Lower leg skin (tissue), 4 donors: Measurements from ENCODE around the gene PDGFC. TPM values are rescaled to one million over a fixed set of nuclear protein-coding genes. Genes with fewer than 3 reads are reported as not detected.

ENCODE experiments used
- DNase-seq, 2 donors: peaks; one replicate each; pipeline ENCODE4 v3.0.0-alpha.2; 2019; ENCODE audit warnings: low spot score in 2 of 2
- H3K4me3 ChIP-seq: fragments of 200-600 bp; sonication (generic); 2 replicates; pipeline ENCODE4 v1.5.1; 2017; ENCODE audit warnings: mild to moderate bottlenecking, low read depth; ENCODE audit not compliant: poor library complexity, severe bottlenecking
- POLR2A ChIP-seq, 2 donors: fragments of 450-650 bp; IDR thresholded peaks; one replicate each; pipeline ENCODE4 v1.6.1; 2016 to 2017; ENCODE audit warnings: antibody characterized with exemption in 2 of 2, mild to moderate bottlenecking in 1 of 2, moderate library complexity in 1 of 2
- WGBS, 2 donors: methylation state at CpG; one replicate each; pipeline ENCODE4 v1.1.5; 2018; 5-methylcytosine and 5-hydroxymethylcytosine counted together
- intact Hi-C: fragments of 100-400 bp; cut with DNase I; formaldehyde crosslinking; loops from one replicate; pipeline ENCODE4 v1.15.0; 2023; ENCODE audit warnings: low total_unique reads
- total RNA-seq, 4 donors: library from RNA; depleted of rRNA; stranded (reverse); fragments of >200 nt; gene quantifications; one replicate each; pipeline ENCODE4 v1.1.0, GENCODE V29; 2016
- TF ChIP-seq, protein P1 (sequence below), 3 donors: fragments of 450-650 bp; IDR thresholded peaks; one replicate each; pipeline ENCODE4 v1.5.1; 2016; ENCODE audit warnings: antibody characterized with exemption in 3 of 3, mild to moderate bottlenecking in 3 of 3, moderate library complexity in 2 of 3

The PDGFC gene, protein sequence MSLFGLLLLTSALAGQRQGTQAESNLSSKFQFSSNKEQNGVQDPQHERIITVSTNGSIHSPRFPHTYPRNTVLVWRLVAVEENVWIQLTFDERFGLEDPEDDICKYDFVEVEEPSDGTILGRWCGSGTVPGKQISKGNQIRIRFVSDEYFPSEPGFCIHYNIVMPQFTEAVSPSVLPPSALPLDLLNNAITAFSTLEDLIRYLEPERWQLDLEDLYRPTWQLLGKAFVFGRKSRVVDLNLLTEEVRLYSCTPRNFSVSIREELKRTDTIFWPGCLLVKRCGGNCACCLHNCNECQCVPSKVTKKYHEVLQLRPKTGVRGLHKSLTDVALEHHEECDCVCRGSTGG
- 10 to 100 TPM; 18.9 to 24.4 (median 21.0) TPM for total RNA-seq

DNA sequence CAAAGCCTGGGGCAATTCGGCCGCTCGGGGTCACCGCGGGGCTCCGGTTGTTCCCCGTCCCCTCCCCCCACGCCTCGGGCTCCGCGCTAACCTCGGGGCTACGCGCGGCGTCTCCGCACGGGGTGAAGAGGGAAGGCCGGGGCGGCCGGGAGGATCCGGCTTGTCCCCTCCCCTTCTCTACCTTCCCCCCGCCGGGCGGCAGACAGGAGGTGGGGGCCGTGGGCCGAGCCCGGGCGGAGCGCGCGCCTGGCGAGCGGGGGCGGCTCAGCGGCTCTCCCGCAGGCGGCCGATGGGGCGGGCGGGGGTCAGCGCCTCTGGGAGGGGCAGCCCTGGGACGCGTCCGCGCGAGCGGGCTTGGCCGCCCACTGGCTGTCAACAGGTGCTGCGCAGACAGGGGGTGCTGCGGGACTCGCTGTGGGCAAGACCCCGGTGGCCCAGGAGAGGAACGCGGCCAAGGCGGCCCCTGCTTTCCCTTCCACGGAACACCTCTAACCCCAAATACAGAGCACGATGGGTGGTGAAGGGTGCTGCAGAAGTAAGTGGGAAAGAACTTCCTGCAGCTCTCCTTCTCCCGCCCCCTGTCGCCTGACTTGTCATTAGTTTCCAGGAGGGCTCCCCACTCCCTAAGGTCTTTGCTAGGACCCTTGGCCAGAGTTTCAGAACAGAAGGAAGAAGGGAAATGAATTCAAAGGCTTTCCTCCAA, at the start of gene PDGFC:
TSS of gene PDGFC (minus strand) at position 124 of the 703 bp plus-strand sequence. CDS start 896 bp downstream, outside the sequence.
- 2% methylated on average over 21 to 26 of the region's 60 CpGs for WGBS, 2 donors
- TF ChIP-seq, protein P1, sequence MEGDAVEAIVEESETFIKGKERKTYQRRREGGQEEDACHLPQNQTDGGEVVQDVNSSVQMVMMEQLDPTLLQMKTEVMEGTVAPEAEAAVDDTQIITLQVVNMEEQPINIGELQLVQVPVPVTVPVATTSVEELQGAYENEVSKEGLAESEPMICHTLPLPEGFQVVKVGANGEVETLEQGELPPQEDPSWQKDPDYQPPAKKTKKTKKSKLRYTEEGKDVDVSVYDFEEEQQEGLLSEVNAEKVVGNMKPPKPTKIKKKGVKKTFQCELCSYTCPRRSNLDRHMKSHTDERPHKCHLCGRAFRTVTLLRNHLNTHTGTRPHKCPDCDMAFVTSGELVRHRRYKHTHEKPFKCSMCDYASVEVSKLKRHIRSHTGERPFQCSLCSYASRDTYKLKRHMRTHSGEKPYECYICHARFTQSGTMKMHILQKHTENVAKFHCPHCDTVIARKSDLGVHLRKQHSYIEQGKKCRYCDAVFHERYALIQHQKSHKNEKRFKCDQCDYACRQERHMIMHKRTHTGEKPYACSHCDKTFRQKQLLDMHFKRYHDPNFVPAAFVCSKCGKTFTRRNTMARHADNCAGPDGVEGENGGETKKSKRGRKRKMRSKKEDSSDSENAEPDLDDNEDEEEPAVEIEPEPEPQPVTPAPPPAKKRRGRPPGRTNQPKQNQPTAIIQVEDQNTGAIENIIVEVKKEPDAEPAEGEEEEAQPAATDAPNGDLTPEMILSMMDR (IDR thresholded peaks at IDR 0.05): no peak
- no peak for TF ChIP-seq POLR2A (IDR thresholded peaks at IDR 0.05)
- H3K4me3 ChIP-seq: peak within 1 kb of the TSS; percentile 66
- peak; percentile 58 to 95 for DNase-seq
- intact Hi-C loops: no loop called here

DNA sequence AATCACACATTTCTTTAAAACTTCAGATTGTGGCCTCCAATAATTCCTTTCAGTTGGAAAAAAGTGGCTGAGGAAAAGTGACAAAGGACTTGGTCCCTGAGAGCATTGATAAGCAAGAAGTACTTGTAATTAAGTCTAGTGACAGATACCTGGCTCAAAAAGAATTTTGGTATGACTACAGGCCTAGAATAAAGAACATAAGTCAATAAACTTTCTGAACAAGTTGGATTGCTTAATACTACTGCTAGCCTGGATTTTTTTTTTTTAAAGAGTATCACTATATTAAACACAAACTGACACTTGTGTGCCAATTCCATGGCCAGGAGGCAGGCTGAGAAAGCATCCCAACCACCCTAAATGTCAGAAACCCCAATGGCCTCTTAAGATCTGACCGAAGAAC, 49.3 kb upstream of the PDGFC start:
- no peak for DNase-seq
- TF ChIP-seq, protein P1 (IDR thresholded peaks at IDR 0.05): no peak
- TF ChIP-seq POLR2A (IDR thresholded peaks at IDR 0.05): no peak
- no peak overlapping the region for H3K4me3 ChIP-seq
- intact Hi-C loops: no loop called here
- WGBS, 2 donors: 81 to 96% methylated on average over 1 of the region's 1 CpG

DNA sequence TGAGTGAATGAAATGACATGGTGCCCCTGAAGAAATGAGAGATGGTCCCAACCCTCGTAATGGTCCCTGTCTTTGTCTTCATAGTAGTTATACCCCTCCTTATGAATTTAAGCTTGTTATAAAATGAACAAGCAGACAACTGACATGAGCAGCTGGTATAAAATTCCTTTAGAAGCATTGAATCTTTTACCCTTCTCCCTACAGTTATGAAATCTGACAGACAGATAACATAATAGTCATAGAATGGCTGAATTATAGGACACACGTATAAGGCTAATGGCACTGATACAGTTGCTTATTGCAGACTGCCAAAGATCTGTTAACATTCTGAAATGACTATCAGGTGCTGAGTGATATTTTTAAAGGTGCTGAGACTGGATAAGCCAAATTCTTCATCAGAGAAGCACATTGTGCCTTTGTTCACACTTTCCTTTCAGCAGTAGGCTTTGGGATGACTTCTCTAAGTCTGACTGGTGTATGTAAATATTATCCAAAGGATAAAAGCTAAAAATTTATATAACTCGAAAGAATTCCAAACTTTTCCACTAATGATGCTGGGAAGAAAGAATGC, 47.4 kb upstream of the PDGFC start:
- TF ChIP-seq POLR2A (IDR thresholded peaks at IDR 0.05): no peak
- TF ChIP-seq, protein P1 (IDR thresholded peaks at IDR 0.05): no peak
- WGBS, 2 donors: 86 to 90% methylated on average over 3 of the region's 3 CpGs
- intact Hi-C loops: no loop called here
- DNase-seq: no peak
- no peak overlapping the region for H3K4me3 ChIP-seq

DNA sequence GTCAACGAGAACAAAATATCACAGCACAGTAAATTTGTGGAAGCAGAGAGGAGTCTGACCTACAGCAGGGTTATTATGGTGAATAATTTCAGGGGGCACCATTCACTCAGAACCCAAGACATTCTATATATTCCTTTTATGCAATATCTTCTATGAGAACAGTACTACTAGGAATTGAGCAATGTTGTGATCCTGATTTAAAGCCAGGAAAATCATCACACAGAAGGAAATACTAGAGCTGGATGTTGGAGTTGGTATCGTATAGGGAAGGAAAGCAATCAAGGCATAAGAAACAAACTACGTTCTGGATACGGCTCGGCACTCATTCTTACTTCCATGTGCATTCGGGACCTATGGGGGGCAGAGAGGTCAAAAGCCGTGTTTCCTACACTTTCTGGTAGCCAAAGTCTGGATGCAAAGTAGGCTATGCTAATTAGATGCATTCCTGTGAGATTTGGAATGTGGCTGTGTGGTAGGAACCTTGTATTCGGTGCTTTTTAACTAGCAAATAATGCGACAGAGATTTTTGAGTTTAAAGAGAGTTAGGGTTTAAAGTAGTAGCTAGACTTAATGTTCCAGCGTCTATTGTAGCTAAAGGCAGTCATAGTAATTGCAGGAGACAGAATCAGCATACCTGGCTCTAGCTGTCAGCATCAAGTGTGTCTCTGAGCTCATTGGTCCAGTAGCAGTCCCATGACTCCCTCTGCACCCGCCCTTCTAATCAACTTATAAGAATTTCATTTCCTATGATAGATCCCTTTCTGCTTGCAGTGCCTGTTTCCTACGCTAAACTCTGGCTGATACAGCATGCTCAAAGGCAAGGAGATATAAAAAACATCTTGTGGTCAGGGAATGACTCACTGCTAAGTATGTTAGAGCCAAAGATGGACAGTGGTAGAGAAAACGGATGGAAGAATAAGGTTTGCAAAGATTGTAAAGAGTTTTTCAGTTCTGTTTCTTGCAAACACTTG, 43.3 kb upstream of the PDGFC start:
- WGBS, 2 donors: 79 to 80% methylated on average over 13 of the region's 13 CpGs
- H3K4me3 ChIP-seq: no peak overlapping the region
- DNase-seq: no peak
- intact Hi-C loops: loop anchor here (5.0 kb wide), 1 partner anchor 1313 kb away; no protein-coding TSS in a partner anchor
- no peak for TF ChIP-seq POLR2A (IDR thresholded peaks at IDR 0.05)
- TF ChIP-seq, protein P1 (IDR thresholded peaks at IDR 0.05): no peak

DNA sequence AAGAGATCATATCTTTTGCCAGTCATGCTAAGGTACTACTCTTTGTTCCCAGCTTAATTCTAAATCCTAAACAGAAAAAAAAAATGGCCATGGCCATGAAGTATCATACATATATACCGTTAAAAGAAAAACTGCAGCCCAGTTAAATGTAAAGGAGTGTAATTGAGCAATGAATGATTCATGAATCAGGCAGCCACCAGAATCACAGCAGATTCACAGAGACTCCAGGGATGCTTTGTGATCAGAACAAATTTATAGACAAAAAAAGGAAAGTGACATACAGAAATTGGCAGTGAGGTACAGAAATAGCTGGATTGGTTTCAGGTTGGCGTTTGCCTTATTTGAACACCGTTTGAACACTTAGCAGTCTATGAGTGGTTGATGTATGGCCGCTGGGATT, 42.1 kb upstream of the PDGFC start:
- WGBS, 2 donors: 72 to 82% methylated on average over 4 of the region's 4 CpGs

More for the DNA sequence above, 42.1 kb upstream of the PDGFC start:
- intact Hi-C loops: loop anchor here (5.0 kb wide), 1 partner anchor 1311 kb away; no protein-coding TSS in a partner anchor
- DNase-seq: no peak
- no peak for TF ChIP-seq POLR2A (IDR thresholded peaks at IDR 0.05)
- TF ChIP-seq, protein P1 (IDR thresholded peaks at IDR 0.05): no peak
- no peak overlapping the region for H3K4me3 ChIP-seq
